EL (cell line): ENCODE data around the gene DNPEP.
A peak's percentile ranks its signal among the peaks of the same experiment; 100 is the strongest.
"Not testable (repeated sequence)": the region's sequence is repeated elsewhere in the genome, so short reads cannot be mapped to it uniquely, and the experiment has no call there.

Experiments used
- DNase-seq: peaks from one replicate; pipeline ENCODE4 v3.0.0-alpha.2; 2016

Gene DNPEP

GRCh38 chr2:219418155-219419011 is 30.7 kb upstream of the DNPEP start, which contains the start of gene DES:
Gene DES (plus strand): TSS chr2:219418377. CDS start chr2:219418463, 86 bp downstream.
- DNase-seq: no peak

DNA sequence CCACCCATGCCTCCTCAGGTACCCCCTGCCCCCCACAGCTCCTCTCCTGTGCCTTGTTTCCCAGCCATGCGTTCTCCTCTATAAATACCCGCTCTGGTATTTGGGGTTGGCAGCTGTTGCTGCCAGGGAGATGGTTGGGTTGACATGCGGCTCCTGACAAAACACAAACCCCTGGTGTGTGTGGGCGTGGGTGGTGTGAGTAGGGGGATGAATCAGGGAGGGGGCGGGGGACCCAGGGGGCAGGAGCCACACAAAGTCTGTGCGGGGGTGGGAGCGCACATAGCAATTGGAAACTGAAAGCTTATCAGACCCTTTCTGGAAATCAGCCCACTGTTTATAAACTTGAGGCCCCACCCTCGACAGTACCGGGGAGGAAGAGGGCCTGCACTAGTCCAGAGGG is 29.7 kb upstream of the DNPEP start:
- DNase-seq: no peak

DNA sequence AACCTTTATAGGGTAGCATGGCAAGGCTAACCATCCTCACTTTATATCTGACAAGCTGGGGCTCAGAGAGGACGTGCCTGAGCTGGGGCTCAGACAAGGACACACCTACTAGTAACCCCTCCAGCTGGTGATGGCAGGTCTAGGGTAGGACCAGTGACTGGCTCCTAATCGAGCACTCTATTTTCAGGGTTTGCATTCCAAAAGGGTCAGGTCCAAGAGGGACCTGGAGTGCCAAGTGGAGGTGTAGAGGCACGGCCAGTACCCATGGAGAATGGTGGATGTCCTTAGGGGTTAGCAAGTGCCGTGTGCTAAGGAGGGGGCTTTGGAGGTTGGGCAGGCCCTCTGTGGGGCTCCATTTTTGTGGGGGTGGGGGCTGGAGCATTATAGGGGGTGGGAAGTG is 29.2 kb upstream of the DNPEP start:
- no peak for DNase-seq

- DNase-seq: no peak
Measured at GRCh38 chr2:219416235-219416602, 28.5 kb upstream of the DNPEP start.

- no peak for DNase-seq
Measured at GRCh38 chr2:219415580-219416234, 28.0 kb upstream of the DNPEP start.

DNA sequence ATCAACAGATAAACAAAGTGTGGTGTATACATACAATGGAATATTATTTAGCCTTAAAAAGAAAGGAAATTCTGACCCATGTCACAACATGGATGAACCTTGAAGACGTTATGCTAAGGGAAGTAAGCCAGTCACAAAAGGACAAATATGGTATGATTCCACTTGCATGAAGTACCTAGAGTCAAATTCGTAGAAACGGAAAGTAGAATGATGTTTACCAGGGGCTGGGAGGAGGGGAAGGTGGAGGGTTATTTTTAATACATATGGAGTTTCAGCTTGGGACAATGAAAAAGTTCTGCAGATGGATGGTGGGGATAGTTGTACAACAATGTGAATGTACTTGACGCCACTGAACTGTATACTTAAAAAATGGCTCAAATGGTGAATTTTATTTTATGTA is 27.1 kb upstream of the DNPEP start:
- no peak for DNase-seq

- no peak for DNase-seq
Measured at GRCh38 chr2:219410390-219410789, 22.7 kb upstream of the DNPEP start.

DNA sequence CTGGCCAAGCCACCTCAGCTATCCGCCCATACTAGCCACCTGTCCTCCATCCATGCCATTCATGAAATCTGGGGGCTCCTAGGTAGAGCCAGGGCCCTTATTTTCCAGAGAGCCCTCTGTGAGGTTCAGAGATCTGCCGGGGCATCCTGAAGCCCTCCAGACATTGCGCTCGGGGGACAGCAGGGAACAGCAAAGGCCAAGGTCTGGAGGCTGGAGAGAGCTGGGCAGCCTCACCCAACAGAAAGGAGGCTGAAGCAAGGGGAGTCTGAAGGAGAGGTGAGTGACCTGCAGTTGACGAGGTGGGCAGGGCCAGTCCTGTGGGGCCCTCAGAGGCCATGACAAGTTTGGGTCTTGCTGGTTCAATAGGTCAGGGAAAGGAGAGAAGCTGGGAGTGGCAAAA is 21.9 kb upstream of the DNPEP start:
- DNase-seq: no peak

DNA sequence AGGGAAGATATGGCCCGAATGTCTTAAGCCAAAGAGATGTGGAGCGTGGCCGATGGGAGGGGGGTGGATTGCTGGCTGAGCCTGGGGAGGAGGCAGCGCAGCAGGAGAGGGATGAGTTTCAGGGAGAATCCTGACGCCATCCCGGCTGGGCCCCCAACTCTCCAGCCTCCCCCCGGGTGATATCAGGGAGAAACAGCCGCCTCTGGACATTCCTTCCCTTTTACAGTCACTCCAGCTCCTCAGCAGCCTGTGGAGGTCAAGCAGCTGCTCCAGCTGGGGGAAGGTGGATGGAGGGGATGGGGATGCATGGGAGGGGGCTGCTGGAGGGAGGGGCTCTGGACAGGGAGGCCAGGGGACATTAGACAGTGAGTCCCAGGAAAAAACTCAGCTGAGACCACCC is 20.9 kb upstream of the DNPEP start:
- no peak for DNase-seq

- DNase-seq: no peak
Measured at GRCh38 chr2:219408204-219408603, 20.5 kb upstream of the DNPEP start.

GRCh38 chr2:219407343-219407742 is 19.6 kb upstream of the DNPEP start:
- not testable (repeated sequence) for DNase-seq

- peak; percentile 99 for DNase-seq
Measured at GRCh38 chr2:219406861-219407230, 19.1 kb upstream of the DNPEP start.

DNA sequence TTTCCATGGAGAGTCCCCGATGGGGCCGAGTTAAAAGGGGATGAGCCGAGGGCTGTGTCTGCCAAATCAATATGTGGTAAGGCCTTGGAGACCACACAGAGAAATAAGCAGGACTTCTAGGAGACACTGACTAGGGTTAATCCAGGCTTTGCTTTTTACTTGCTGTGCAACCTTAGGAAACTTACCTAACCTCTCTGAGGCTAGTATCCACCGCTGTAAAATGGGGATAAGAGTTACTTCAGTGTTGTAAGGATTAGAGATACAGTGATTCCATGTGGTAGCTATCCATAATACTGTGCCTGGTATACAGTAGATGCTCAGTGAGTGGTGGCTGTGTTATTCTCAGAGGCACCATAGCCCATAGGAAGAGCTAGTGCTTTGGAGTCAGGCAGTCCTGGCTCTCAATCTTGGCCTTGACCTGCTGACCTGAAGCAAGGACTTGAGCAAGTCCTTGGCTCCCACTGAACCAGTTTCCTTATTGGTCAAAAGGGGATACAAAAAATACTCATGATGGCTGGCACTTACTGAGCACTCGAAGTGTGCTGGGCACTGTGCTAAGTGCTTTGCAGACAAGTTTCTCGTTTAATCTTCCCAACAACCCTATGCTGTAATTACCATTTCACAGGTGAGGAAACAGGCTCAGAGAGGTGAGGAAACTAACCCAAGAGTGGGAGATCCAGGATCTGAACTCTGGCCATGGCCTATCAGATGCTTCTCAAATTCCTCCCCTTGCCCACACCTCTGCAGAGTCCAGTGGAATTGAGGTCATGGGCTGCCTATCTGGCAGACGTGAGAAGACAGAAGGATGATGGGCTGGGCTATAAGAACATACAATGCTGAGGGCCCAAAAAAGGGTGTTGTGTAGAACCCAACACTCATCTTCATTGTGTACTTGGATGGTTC is 18.5 kb upstream of the DNPEP start:
- DNase-seq: no peak

- no peak for DNase-seq
Measured at GRCh38 chr2:219405451-219405850, 17.7 kb upstream of the DNPEP start.

- no peak for DNase-seq
Measured at GRCh38 chr2:219404954-219405353, 17.2 kb upstream of the DNPEP start.

- no peak for DNase-seq
Measured at GRCh38 chr2:219404291-219404910, 16.7 kb upstream of the DNPEP start.

- no peak for DNase-seq
Measured at GRCh38 chr2:219403861-219404260, 16.1 kb upstream of the DNPEP start.

GRCh38 chr2:219402665-219403515 is 15.2 kb upstream of the DNPEP start:
- DNase-seq: peak; percentile 87

DNA sequence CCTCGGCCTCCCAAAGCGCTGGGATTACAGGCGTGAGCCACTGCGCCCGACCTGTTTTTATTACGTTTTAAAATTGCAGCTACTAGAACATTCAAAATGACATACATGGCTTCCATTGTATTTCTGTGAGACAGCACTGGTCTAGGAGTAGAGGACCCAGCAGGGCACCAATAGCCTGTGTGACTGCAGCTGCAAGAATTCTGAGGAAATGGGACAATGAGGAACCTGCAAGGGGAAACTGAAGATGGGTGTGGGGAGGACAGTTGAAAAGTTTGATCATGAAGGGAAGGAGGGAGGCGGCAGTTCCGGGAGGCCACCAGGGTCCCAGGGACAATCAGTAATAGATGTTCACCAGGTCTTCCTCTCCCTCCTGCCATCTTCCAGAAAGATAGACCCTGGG is 13.9 kb upstream of the DNPEP start:
- no peak for DNase-seq

GRCh38 chr2:219400562-219400961 is 12.8 kb upstream of the DNPEP start:
- no peak for DNase-seq

- DNase-seq: no peak
Measured at GRCh38 chr2:219399716-219400478, 12.2 kb upstream of the DNPEP start.
